ENCODE results near the gene RALGAPA2. TPM values are rescaled to one million over a fixed set of nuclear protein-coding genes. Genes with fewer than 3 reads are reported as not detected.

Gene RALGAPA2
- total and polyA plus RNA-seq, 2 donors from 2014 or later, result 5.9 to 66.7 TPM

- Histone ChIP-seq H3K27me3 (ENCODE audit: control insufficient read depth, insufficient read depth, low read length) (peaks cover 51% of the 10 kb centered on the region), H3K27ac (ENCODE audit: low read depth in 2 of 2, low read length in 2 of 2) (no peak overlapping the region), H3K9ac (ENCODE audit: low read length in 3 of 3) (no peak overlapping the region), H3K9me3 (ENCODE audit: control insufficient read depth in 2 of 3, insufficient read depth in 1 of 3, low read length in 3 of 3) (no peaks in the 10 kb centered on the region), H3K4me1 (ENCODE audit: control insufficient read depth in 2 of 3, insufficient read depth in 2 of 3, low read depth in 1 of 3, low read length in 3 of 3) (peaks cover 0 to 4% (median 0%) of the 10 kb centered on the region in 3 donors), H3K36me3 (ENCODE audit: control insufficient read depth in 2 of 3, insufficient read depth in 3 of 3, low read length in 3 of 3) (no peaks in the 10 kb centered on the region), H3K4me3 (ENCODE audit: low read length in 3 of 3) (no peak overlapping the region)
- peak in 1 of 5 donors; percentile 49 for DNase-seq
- no peak for TF ChIP-seq CTCF (IDR thresholded peaks at IDR 0.05; ENCODE audit: borderline replicate concordance, extremely low read depth, insufficient read depth)
- intact Hi-C loops (cut with DNase I), result no loop called here
- FAIRE-seq, result no peak
Measured at GRCh38 chr20:20363434-20363798, 349.0 kb downstream of the RALGAPA2 start.

- H3K9me3 ChIP-seq (ENCODE audit: control insufficient read depth in 2 of 3, insufficient read depth in 1 of 3, low read length in 3 of 3), result no peaks in the 10 kb centered on the region
- no peak for TF ChIP-seq CTCF (IDR thresholded peaks at IDR 0.05; ENCODE audit: borderline replicate concordance, extremely low read depth, insufficient read depth)
- H3K27ac ChIP-seq (ENCODE audit: low read depth in 2 of 2, low read length in 2 of 2), result no peak overlapping the region
- H3K36me3 ChIP-seq (ENCODE audit: control insufficient read depth in 2 of 3, insufficient read depth in 3 of 3, low read length in 3 of 3), result no peaks in the 10 kb centered on the region
- FAIRE-seq, result no peak
- no peak overlapping the region for H3K9ac ChIP-seq (ENCODE audit: low read length in 3 of 3)
- intact Hi-C loops (cut with DNase I), result no loop called here
- peaks cover 51% of the 10 kb centered on the region for H3K27me3 ChIP-seq (ENCODE audit: control insufficient read depth, insufficient read depth, low read length)
- peak in 3 of 5 donors; percentile 51 to 62 (median 61) for DNase-seq
- H3K4me1 ChIP-seq (ENCODE audit: control insufficient read depth in 2 of 3, insufficient read depth in 2 of 3, low read depth in 1 of 3, low read length in 3 of 3), result peaks cover 0 to 4% (median 0%) of the 10 kb centered on the region in 3 donors
- H3K4me3 ChIP-seq (ENCODE audit: low read length in 3 of 3), result no peak overlapping the region
Measured at GRCh38 chr20:20362774-20363433, 349.5 kb downstream of the RALGAPA2 start.

GRCh38 chr20:20360464-20360863 is 352.0 kb downstream of the RALGAPA2 start:
- H3K27ac ChIP-seq (ENCODE audit: low read depth in 2 of 2, low read length in 2 of 2), result no peak overlapping the region
- peaks cover 0 to 4% (median 0%) of the 10 kb centered on the region in 3 donors for H3K4me1 ChIP-seq (ENCODE audit: control insufficient read depth in 2 of 3, insufficient read depth in 2 of 3, low read depth in 1 of 3, low read length in 3 of 3)
- no peak overlapping the region for H3K4me3 ChIP-seq (ENCODE audit: low read length in 3 of 3)
- DNase-seq, result peak in 4 of 5 donors; percentile 55 to 85 (median 76)
- intact Hi-C loops (cut with DNase I), result no loop called here
- H3K9ac ChIP-seq (ENCODE audit: low read length in 3 of 3), result no peak overlapping the region
- no peaks in the 10 kb centered on the region for H3K36me3 ChIP-seq (ENCODE audit: control insufficient read depth in 2 of 3, insufficient read depth in 3 of 3, low read length in 3 of 3)
- no peaks in the 10 kb centered on the region for H3K9me3 ChIP-seq (ENCODE audit: control insufficient read depth in 2 of 3, insufficient read depth in 1 of 3, low read length in 3 of 3)
- FAIRE-seq, result no peak
- H3K27me3 ChIP-seq (ENCODE audit: control insufficient read depth, insufficient read depth, low read length), result peaks cover 41% of the 10 kb centered on the region
- TF ChIP-seq CTCF (IDR thresholded peaks at IDR 0.05; ENCODE audit: borderline replicate concordance, extremely low read depth, insufficient read depth), result peak; percentile 53

All from kidney (tissue), 14 donors.